CD4-positive, alpha-beta T cell treated with Interleukin-12 subunit alpha and Interleukin-12 subunit beta, for 1 hour (primary cell): Measurements from ENCODE around the gene ADGRD1.
A peak's percentile ranks its signal among the peaks of the same experiment; 100 is the strongest.

Experiments used
- DNase-seq: peaks from one replicate; pipeline ENCODE4 v3.0.0-alpha.2; 2020

ADGRD1 gene

GRCh38 chr12:131093971-131094830 is 140.5 kb downstream of the ADGRD1 start:
- DNase-seq = no peak

GRCh38 chr12:131094831-131095805 is 141.4 kb downstream of the ADGRD1 start:
- DNase-seq = no peak

GRCh38 chr12:131095826-131096680 is 142.3 kb downstream of the ADGRD1 start:
- no peak for DNase-seq

- no peak for DNase-seq
Observed at GRCh38 chr12:131096681-131097181, 143.0 kb downstream of the ADGRD1 start.

- DNase-seq = no peak
Observed at GRCh38 chr12:131097202-131098177, 143.8 kb downstream of the ADGRD1 start.

- no peak for DNase-seq
Observed at GRCh38 chr12:131098178-131098981, 144.7 kb downstream of the ADGRD1 start.

- DNase-seq = no peak
Observed at GRCh38 chr12:131100031-131100674, 146.4 kb downstream of the ADGRD1 start.

- no peak for DNase-seq
Observed at GRCh38 chr12:131101006-131101405, 147.3 kb downstream of the ADGRD1 start.

- DNase-seq = no peak
Observed at GRCh38 chr12:131101703-131102492, 148.2 kb downstream of the ADGRD1 start.

GRCh38 chr12:131102493-131102931 is 148.8 kb downstream of the ADGRD1 start:
- DNase-seq = no peak

- DNase-seq = no peak
Observed at GRCh38 chr12:131102991-131103668, 149.4 kb downstream of the ADGRD1 start.

GRCh38 chr12:131103669-131104462 is 150.2 kb downstream of the ADGRD1 start:
- no peak for DNase-seq

- DNase-seq = peak; percentile 78
Observed at GRCh38 chr12:131104463-131105350, 151.0 kb downstream of the ADGRD1 start.

GRCh38 chr12:131105351-131105735 is 151.6 kb downstream of the ADGRD1 start:
- DNase-seq = no peak

- DNase-seq = peak; percentile 29
Observed at GRCh38 chr12:131105736-131106348, 152.1 kb downstream of the ADGRD1 start.
